Osteocyte (in vitro differentiated cells): Measurements from ENCODE around the gene ADAM10. TPM values are rescaled to one million over a fixed set of nuclear protein-coding genes. Genes with fewer than 3 reads are reported as not detected.
A peak's percentile ranks its signal among the peaks of the same experiment; 100 is the strongest.

ENCODE experiments used
- DNase-seq: peaks from one replicate; pipeline ENCODE4 v3.0.0; 2021; ENCODE audit warnings: mixed read lengths; ENCODE audit not compliant: unreplicated experiment; ENCODE audit errors: extremely low spot score
- H3K27ac Mint-ChIP-seq: one replicate; pipeline ENCODE4 v1.8.0; 2021; ENCODE audit warnings: mild to moderate bottlenecking, mixed read lengths; ENCODE audit not compliant: unreplicated experiment
- H3K27me3 Mint-ChIP-seq: one replicate; pipeline ENCODE4 v1.8.0; 2021; ENCODE audit warnings: mixed read lengths; ENCODE audit not compliant: unreplicated experiment
- H3K36me3 Mint-ChIP-seq: one replicate; pipeline ENCODE4 v1.8.0; 2021; ENCODE audit warnings: mixed read lengths; ENCODE audit not compliant: unreplicated experiment
- H3K4me1 Mint-ChIP-seq: one replicate; pipeline ENCODE4 v1.8.0; 2021; ENCODE audit warnings: mixed read lengths; ENCODE audit not compliant: unreplicated experiment
- H3K4me3 Mint-ChIP-seq: one replicate; pipeline ENCODE4 v1.8.0; 2021; ENCODE audit warnings: mild to moderate bottlenecking, moderate library complexity, mixed read lengths; ENCODE audit not compliant: unreplicated experiment
- H3K9me3 Mint-ChIP-seq: one replicate; pipeline ENCODE4 v1.8.0; 2021; ENCODE audit warnings: mixed read lengths; ENCODE audit not compliant: unreplicated experiment
- total RNA-seq: library from RNA; stranded (reverse); gene quantifications from 2 replicates; pipeline ENCODE4 v1.2.1, GENCODE V29; 2021
- TF ChIP-seq, protein P1 (sequence below): fragments of 200-600 bp; sonication (generic); IDR thresholded peaks from 2 replicates; pipeline ENCODE4 v1.5.0; 2021; ENCODE audit warnings: antibody characterized with exemption, mild to moderate bottlenecking, moderate library complexity

Gene ADAM10
- total RNA-seq, 1 donor from 2014 or later, result 169 TPM

DNA sequence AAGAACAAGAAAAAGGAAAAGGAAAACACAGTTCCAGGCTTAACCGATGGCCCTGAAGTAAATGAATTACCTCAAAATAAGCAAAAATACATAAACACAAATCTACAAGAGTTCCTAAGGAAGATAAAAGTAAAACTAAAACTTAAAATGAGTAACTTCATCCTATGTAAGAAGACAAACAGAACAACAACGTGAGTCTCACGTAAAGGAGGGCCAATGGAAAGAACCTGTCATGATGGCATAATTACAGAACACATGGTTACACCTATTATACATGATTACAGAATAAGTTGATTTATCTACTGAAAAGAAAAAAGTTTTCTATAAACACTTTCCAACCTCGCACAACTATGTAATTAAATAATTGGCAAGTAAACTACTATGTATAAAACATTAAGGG lies 42.1 kb downstream of the ADAM10 start:
- no peak overlapping the region for H3K27ac Mint-ChIP-seq
- H3K4me1 Mint-ChIP-seq, result peaks cover 22% of the 10 kb centered on the region
- H3K9me3 Mint-ChIP-seq, result no peaks in the 10 kb centered on the region
- H3K4me3 Mint-ChIP-seq, result no peak overlapping the region
- DNase-seq, result no peak
- H3K36me3 Mint-ChIP-seq, result peaks cover 4% of the 10 kb centered on the region
- no peaks in the 10 kb centered on the region for H3K27me3 Mint-ChIP-seq
- TF ChIP-seq, protein P1, sequence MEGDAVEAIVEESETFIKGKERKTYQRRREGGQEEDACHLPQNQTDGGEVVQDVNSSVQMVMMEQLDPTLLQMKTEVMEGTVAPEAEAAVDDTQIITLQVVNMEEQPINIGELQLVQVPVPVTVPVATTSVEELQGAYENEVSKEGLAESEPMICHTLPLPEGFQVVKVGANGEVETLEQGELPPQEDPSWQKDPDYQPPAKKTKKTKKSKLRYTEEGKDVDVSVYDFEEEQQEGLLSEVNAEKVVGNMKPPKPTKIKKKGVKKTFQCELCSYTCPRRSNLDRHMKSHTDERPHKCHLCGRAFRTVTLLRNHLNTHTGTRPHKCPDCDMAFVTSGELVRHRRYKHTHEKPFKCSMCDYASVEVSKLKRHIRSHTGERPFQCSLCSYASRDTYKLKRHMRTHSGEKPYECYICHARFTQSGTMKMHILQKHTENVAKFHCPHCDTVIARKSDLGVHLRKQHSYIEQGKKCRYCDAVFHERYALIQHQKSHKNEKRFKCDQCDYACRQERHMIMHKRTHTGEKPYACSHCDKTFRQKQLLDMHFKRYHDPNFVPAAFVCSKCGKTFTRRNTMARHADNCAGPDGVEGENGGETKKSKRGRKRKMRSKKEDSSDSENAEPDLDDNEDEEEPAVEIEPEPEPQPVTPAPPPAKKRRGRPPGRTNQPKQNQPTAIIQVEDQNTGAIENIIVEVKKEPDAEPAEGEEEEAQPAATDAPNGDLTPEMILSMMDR, result no peak

DNA sequence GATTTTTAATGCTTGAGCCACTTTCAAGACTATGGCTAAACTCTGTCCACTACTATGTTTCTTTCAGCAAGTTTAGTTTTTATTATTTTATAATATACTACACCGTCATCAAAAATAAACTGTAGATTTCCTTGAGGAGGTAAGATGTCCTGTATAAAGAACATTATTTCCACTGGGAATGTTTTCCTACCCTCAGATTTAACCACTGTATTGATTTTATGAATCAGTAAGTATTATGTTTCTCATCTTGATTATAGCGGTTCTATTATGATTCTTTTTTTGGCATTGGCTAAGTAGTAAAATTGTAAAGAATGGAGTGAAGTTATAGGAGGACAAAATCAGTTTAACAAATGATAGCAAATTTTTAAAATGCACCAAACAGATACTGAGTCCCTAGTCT lies 44.4 kb downstream of the ADAM10 start:
- Mint-ChIP-seq H3K4me1 (peaks cover 25% of the 10 kb centered on the region), H3K4me3 (no peak overlapping the region), H3K36me3 (peaks cover 17% of the 10 kb centered on the region), H3K9me3 (peaks cover 8% of the 10 kb centered on the region), H3K27ac (peak overlapping the region; percentile 25), H3K27me3 (no peaks in the 10 kb centered on the region)
- TF ChIP-seq, protein P1, result no peak
- no peak for DNase-seq

DNA sequence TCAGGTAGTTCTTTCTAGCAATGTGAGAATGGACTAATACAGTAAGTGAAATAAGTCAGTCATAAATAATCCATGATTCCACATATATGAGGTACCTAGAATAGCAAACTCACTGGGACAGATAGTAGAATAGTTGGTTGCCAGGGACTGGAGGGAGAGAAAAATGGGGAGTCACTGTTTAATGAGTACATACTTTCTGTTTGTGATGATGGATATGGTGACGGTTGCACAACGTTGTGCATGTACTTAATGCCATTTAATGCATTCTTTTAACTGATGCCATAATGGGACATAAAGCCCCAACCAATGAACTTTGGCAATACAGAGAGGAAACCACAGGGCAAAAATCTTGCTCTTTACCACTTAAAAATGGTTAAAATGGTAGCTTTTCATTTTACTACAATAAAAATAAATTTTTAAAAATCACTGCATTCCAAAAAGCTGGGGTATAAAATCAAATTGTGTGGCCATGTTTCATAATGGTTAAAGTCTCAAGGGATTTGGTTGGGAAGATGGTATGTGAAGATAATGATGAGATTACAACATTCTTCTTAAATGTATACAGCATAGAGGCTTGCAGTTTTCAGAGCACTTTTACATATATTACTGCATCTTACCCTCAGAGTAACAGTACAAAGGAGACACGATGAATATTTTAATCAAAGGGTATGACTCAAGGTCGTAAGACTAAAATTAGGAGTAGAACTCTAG lies 45.2 kb downstream of the ADAM10 start:
- Mint-ChIP-seq H3K27ac (no peak overlapping the region), H3K9me3 (peaks cover 13% of the 10 kb centered on the region), H3K36me3 (peaks cover 16% of the 10 kb centered on the region), H3K27me3 (no peaks in the 10 kb centered on the region), H3K4me3 (no peak overlapping the region), H3K4me1 (peaks cover 27% of the 10 kb centered on the region)
- no peak for DNase-seq
- TF ChIP-seq, protein P1, result no peak

DNA sequence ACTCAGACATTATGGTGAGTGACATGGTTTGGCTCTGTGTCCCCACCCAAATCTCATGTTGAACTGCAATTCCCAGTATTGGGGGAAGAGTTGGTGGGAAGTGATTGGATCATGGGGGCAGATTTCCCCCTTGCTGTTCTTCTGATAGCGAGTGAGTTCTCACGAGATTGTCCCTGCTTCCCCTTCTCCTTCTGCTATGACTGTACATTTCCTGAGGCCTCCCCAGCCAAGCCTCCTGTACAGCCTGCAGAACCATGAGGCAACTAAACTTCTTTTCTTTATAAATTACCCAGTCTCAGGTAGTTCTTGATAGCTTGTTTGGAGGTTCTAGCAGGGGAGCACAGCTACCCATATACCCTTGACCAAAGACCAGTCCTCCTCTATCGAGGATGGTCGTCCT lies 45.9 kb downstream of the ADAM10 start:
- Mint-ChIP-seq H3K36me3 (peaks cover 23% of the 10 kb centered on the region), H3K4me1 (peaks cover 27% of the 10 kb centered on the region), H3K27me3 (no peaks in the 10 kb centered on the region), H3K4me3 (no peak overlapping the region), H3K9me3 (peaks cover 19% of the 10 kb centered on the region), H3K27ac (no peak overlapping the region)
- DNase-seq, result no peak
- TF ChIP-seq, protein P1, result no peak

DNA sequence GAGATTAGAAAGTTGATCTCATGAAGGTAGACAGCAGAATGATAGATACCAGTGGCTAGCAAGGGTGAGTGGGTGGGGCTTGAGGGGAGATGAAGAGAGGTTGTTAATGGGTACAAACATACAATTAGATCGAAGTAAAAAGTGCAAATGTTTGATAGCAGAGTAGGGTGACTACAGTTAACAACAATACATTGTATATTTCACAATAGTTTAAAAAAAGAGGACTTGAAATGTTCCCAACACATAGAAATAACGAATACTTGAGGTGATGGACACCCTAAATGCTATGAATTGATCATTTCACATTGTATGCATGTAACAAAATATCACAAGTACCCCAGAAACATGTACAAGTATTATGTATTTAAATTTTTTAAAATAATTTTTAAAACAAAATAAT lies 47.3 kb downstream of the ADAM10 start:
- DNase-seq, result no peak
- H3K4me3 Mint-ChIP-seq, result no peak overlapping the region
- TF ChIP-seq, protein P1, result no peak
- H3K4me1 Mint-ChIP-seq, result peaks cover 29% of the 10 kb centered on the region
- H3K9me3 Mint-ChIP-seq, result peaks cover 26% of the 10 kb centered on the region
- H3K36me3 Mint-ChIP-seq, result peaks cover 33% of the 10 kb centered on the region
- no peak overlapping the region for H3K27ac Mint-ChIP-seq
- H3K27me3 Mint-ChIP-seq, result no peaks in the 10 kb centered on the region
